CD4-positive, alpha-beta T cell treated with Interleukin-4 for 4 hours (primary cell): ENCODE measurements around the gene LRRK2.
"Not testable (repeated sequence)": the region's sequence is repeated elsewhere in the genome, so short reads cannot be mapped to it uniquely, and the experiment has no call there.

Experiments
- DNase-seq: peaks from one replicate; pipeline ENCODE4 v3.0.0-alpha.2; 2020

LRRK2 gene

GRCh38 chr12:40325349-40325960, 100.7 kb downstream of the LRRK2 start:
- no peak for DNase-seq

- no peak for DNase-seq
These were observed 102.7 kb downstream of the LRRK2 start for GRCh38 chr12:40327535-40327934.

DNA sequence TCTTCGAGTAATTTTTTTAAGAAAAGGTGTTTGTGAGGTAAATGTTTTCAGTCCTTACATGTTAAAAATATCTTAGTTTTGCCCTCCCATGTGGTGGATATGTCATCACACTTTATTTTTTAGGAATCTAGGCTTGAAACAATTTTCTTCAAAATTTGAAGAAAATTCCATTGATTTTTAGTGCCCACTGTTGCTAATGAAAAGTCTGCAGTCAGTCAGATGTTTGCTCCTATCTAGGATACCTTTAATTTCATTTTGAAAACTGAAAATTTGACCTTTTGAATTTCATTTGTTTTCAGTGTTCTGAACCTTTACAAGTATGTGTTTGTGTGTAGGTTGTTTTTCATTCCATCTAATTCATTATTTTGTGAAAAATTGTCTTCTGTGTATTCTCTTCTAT, 105.4 kb downstream of the LRRK2 start:
- no peak for DNase-seq

DNA sequence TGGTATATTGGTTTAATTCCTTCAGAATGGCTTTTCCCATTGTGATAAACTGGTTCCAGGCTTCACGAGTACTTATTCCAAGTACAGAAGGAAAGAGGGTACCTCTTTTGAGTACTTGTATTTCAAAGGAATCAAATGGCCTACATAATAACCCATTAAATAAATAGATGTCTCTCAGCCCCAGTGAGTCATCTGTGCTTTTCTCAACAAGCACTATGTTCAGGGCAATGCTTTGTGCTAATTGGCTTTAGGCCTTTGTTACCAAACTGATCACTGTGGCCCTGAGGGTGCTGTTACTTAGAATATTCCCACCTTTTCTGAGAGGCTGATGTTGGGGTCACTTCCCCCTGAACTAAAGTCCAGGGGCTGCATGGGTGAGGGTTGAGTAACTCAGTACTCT, 107.1 kb downstream of the LRRK2 start:
- no peak for DNase-seq

DNA sequence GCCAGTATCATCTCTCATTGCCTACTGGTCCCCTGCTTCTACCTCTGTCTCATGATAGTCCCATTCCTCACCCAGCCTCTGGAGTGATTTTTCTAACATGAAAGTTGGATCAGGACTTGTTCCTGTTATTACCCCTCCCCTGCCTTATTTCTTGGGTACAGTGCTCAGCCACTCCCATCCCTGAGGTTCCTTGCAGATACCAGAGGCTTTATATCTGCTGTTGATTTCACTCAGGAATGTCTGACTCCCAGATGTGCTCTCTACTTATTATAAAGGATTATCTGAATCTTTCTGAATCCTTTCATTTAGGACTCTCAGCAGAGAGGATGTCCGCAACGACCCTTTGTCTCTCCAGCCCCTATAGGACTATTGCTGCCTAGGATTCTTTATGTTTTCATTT, 111.2 kb downstream of the LRRK2 start:
- no peak for DNase-seq

DNA sequence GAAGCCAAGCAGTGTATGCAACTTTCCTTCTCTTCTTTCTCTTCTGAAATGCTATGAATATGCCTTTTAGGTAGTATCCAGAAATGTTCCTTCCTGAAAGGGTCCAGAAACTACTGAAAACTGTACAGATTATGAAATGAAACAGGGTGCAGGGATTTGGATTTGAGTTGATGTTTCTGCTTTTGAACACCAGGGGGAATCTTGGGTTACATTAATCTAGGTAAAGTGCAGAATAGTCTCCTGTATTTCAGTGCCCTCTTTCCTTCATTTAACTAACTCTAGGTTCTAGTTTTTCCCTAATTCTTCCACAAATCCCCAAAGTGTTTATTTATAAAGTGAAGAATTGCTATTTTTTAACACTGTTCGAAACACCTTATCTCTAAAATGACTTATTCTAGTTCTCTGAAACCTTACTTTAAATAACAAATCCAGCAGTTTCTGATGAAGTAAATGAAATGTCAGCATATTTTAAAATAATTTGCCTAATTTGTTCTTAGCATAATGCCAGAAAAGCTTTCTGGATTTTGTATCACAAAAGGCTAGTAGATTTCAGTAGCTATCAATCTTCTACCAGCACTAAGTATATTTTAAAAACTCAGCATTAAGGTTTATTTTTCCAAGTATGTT, 111.9 kb downstream of the LRRK2 start:
- DNase-seq: no peak

GRCh38 chr12:40338071-40338470, 113.3 kb downstream of the LRRK2 start:
- DNase-seq: no peak

DNA sequence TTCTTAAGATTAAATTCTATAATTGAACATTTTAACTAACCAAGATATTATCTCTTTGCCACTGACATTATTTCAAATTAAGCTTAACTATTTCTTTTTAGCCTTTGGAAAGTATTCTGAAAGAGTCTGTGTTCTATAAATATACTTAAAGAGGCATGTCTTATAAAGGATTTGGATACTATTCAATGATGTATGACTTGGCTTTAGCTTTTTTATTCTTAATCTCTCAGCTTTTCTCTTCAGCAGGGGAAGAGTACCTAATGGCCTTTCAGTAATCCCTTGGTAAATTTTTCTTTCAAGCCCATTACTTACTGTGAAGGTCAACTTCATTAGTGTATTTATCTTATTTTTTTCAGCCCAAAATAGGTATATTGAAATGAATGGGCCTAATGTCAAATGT, 113.8 kb downstream of the LRRK2 start:
- DNase-seq: no peak

DNA sequence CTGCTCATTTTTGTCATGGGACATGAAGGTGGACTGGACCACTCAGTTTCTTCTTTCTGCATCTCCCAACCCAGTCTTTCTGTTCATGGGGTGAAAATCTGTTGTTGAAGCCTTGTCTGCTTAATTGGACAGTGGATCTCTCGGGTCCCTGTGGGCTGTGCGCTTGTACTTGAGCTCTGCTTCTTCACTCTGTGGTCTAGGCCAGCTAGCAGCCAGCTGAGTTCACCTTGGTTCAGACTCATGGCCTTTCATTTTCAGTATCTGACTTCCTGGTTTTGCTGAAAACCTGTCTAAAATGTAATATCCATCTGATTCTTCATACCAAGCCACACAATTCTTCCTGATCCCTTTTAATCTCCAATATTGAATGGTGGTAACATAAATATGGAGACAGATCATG, 117.2 kb downstream of the LRRK2 start:
- no peak for DNase-seq

DNA sequence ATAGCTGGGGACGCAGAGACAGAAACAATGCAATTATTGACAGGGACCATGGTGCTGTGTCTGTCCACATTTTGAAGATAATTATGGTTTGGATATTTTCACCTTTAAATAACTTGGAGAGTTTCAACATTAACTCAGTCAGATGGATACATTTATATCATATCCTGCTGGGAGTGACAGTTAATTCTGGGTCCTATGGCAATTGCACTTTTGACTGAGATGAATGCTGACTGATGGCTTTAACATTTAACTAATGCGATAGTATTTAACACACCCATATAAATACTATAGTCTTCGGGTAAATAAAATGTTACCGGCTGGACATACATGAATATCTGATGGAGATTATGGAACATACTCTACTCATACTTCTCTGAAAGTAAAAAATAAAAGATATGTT, 118.3 kb downstream of the LRRK2 start:
- no peak for DNase-seq

GRCh38 chr12:40344312-40344711, 119.5 kb downstream of the LRRK2 start:
- DNase-seq: no peak

DNA sequence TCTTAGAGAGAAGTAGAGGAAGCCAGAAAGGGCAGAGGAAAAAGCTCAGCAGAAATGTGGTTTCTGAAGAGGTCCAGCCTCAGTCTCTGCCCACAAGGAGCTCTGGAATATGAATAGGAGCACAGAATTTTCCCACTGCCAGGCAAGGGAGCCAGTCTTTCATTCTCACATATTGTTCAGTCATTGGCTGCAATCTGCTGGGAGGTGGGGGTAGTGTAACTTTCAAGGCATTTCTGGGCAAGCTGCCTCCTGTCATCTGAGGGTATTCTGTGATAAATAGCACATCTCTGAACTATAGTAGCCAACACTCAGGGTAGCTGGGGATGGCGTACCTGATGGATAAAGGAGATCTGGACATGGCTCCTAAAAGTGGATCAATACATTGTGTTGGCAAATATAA, 127.2 kb downstream of the LRRK2 start:
- DNase-seq: no peak

- DNase-seq: no peak
These were observed 150.3 kb downstream of the LRRK2 start for GRCh38 chr12:40375076-40375475.

DNA sequence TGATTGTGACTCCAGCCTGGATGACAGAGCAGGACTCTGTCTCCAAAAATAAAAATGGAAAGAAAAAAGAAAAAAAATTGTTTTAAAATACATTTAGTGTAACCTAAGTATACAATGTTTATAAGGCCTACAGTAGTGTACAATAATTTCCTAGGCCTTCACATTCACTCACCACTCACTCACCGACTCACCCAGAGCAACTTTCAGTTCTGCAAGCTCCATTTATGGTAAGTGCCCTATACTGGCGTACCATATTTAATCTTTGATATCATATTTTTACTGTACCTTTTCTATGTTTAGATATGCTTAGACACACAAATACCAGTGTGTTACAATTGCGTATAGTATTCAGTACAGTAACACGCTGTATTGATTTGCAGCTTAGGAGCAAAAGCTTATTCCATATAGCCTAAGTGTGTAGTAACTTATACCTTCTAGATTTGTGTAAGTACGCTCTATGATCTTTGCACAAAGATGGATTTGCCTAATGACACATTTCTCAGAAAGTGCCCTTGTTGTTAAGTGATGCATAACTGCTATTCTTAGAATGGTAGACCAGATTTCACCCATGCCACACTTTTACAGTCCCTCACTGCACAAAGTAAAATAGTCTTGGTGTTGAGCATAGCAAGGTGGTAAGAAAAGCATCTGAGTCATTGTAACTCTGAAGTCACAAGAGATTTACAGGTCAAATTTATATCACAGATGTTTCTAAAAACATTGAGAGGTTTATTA, 151.9 kb downstream of the LRRK2 start:
- no peak for DNase-seq

- DNase-seq: no peak
These were observed 153.9 kb downstream of the LRRK2 start for GRCh38 chr12:40378691-40379090.

DNA sequence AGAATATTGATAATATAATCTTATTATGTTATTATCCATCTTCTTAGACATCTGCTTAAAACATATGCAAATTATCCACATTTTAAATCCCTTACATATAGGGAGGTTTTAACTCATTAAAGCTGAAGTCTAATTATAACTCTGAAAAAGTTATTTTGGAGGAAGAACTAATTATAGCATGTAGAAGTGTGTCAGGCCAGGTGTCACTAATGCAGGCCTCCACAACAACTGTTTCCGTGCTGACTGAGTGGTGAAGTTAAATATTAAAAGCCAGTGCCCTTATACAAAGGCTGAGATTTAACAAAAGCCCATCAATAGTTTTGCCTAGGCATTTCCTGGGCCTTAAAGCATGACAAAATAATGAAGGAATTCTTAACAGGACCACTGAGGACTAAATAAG, 157.4 kb downstream of the LRRK2 start:
- DNase-seq: no peak

DNA sequence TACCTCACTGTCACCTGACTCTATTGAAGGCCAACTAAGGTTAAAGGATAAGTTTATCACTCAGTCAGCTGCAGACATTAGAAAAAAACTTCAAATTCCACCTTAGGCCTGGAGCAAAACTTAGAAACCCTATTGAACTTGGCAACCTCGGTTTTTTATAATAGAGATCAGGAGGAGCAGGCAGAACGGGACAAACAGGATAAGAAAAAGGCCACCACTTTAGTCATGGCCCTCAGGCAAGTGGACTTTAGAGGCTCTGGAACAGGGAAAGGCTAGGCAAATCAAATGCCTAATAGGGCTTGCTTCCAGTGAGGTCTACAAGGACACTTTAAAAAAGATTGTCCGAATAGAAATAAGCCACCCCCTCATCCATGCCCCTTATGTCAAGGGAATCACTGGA, 162.5 kb downstream of the LRRK2 start:
- DNase-seq: not testable (repeated sequence)

- no peak for DNase-seq
These were observed 166.2 kb downstream of the LRRK2 start for GRCh38 chr12:40390980-40391379.

- DNase-seq: no peak
These were observed 168.2 kb downstream of the LRRK2 start for GRCh38 chr12:40393026-40393425.

DNA sequence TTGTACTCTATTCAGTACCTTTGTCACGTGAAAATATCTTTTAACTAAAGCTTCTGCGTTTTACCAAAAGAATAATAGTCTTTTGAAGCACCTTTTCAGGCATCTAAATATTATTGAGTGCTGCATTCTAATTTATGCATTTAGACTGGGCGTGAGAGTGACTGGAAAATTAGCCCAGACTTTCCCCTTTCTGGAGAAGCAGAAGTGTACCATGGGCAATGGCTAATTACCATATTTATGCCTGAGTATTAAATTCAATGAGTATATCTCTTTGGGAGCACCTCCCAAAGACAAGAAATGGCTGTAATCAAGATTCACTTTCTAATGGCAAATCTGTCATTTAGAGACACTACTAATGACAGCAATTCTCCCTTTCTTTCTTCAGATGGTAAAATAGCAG, 174.9 kb downstream of the LRRK2 start:
- DNase-seq: no peak

DNA sequence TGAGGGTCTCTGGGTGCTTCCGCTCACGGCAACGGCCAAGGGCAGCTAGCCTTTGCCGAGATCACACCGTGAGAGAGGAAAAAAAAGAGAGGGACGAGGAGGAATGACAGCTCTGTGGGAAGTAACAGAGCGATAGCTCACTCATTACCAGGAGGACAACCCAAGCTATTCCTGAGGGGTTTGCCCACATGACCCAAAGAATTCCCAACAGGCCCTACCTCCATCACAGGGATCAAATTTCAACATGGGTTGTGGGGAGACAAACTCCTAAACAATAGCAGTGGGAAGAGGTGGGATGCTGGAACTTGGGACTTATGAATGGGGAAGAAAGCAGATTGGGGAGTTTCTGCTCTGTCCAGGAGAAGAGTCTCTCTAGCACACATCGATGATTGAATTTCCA, 180.6 kb downstream of the LRRK2 start:
- DNase-seq: no peak
